ENCODE results near the gene SYNCRIP. TPM values are rescaled to one million over a fixed set of nuclear protein-coding genes. Genes with fewer than 3 reads are reported as not detected.

The SYNCRIP gene
- total and polyA plus RNA-seq, 2 of the 13 experiments (the other 11 are each of a cell fraction or from before 2014, with no cell fraction given): 8.1 to 112 TPM

DNA sequence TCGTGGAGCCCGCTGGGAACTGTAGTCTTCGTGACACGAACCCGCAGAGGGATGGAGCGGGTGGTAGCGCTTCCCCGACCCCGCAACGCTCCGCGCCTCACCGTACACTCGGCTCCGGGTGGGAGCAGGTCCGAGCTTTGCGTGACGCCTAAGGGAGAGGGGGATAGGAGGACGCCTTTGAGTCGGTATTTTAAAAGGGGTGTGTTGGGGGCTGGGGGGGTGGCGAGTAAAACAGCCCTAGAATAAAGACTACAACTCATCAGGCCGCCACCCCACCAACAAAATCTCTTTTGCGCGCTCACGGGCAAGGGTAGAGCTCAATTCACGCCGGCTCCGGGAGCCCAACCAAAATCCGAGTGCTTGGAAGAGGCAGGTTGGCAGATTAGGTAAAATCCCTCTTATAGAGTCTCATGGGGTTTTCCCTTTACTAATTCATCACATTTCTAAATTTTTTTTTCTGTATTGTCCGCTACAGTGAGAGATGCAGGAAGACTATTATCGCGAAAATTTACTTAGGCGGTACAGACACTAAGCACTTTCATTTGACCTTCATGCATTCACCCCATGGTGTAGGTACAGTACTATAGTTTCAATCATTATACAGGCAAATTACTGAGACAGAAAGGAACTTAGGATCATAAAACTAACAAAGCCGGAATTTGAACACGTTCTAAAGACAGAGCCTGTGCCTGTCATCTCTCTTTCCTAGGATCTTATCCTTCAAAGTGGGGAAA, 48.3 kb downstream of the SYNCRIP start (continued):
- TF ChIP-seq MLLT10 (CRISPR knock-in tag; IDR thresholded peaks at IDR 0.05): no peak
- TF ChIP-seq XRCC5 (optimal IDR thresholded peaks at IDR 0.05; ENCODE audit: low read length): no peak
- no peak for TF ChIP-seq MXI1 (IDR thresholded peaks at IDR 0.05; ENCODE audit: borderline replicate concordance, low read depth, low read length)
- no peak for TF ChIP-seq ZNF235 (CRISPR knock-in tag; IDR thresholded peaks at IDR 0.05; ENCODE audit: borderline replicate concordance)
- no peak for TF ChIP-seq ZNF382 (CRISPR knock-in tag; IDR thresholded peaks at IDR 0.05; ENCODE audit: borderline replicate concordance)
- no peak for TF ChIP-seq ZFAT (CRISPR knock-in tag; conservative IDR thresholded peaks at IDR 0.05)
- TF ChIP-seq, protein P1, sequence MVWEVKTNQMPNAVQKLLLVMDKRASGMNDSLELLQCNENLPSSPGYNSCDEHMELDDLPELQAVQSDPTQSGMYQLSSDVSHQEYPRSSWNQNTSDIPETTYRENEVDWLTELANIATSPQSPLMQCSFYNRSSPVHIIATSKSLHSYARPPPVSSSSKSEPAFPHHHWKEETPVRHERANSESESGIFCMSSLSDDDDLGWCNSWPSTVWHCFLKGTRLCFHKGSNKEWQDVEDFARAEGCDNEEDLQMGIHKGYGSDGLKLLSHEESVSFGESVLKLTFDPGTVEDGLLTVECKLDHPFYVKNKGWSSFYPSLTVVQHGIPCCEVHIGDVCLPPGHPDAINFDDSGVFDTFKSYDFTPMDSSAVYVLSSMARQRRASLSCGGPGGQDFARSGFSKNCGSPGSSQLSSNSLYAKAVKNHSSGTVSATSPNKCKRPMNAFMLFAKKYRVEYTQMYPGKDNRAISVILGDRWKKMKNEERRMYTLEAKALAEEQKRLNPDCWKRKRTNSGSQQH (CRISPR knock-in tag; IDR thresholded peaks at IDR 0.05; ENCODE audit: low read depth): no peak
- TF ChIP-seq ZMYM2 (CRISPR knock-in tag; IDR thresholded peaks at IDR 0.05): no peak
- peak; percentile 5; the same call in 1 of the 2 replicates for TF ChIP-seq KLF11 (CRISPR knock-in tag; IDR thresholded peaks at IDR 0.05)
- TF ChIP-seq, protein P2, sequence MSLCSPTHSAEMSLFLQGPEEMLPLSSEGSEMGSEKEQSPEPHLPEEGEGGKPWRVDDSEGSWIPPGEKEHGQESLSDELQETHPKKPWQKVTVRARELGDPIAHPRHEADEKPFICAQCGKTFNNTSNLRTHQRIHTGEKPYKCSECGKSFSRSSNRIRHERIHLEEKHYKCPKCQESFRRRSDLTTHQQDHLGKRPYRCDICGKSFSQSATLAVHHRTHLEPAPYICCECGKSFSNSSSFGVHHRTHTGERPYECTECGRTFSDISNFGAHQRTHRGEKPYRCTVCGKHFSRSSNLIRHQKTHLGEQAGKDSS (CRISPR knock-in tag; IDR thresholded peaks at IDR 0.05; ENCODE audit: borderline replicate concordance, low read depth): no peak
- no peak for TF ChIP-seq SKI (IDR thresholded peaks at IDR 0.05; ENCODE audit: partially characterized antibody)
- TF ChIP-seq AGO1 (IDR thresholded peaks at IDR 0.05; ENCODE audit: low read depth, low read length, poor library complexity, severe bottlenecking): peak; percentile 62
- TF ChIP-seq, protein P3, sequence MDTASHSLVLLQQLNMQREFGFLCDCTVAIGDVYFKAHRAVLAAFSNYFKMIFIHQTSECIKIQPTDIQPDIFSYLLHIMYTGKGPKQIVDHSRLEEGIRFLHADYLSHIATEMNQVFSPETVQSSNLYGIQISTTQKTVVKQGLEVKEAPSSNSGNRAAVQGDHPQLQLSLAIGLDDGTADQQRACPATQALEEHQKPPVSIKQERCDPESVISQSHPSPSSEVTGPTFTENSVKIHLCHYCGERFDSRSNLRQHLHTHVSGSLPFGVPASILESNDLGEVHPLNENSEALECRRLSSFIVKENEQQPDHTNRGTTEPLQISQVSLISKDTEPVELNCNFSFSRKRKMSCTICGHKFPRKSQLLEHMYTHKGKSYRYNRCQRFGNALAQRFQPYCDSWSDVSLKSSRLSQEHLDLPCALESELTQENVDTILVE (CRISPR knock-in tag; IDR thresholded peaks at IDR 0.05): no peak
- TF ChIP-seq, protein P4, sequence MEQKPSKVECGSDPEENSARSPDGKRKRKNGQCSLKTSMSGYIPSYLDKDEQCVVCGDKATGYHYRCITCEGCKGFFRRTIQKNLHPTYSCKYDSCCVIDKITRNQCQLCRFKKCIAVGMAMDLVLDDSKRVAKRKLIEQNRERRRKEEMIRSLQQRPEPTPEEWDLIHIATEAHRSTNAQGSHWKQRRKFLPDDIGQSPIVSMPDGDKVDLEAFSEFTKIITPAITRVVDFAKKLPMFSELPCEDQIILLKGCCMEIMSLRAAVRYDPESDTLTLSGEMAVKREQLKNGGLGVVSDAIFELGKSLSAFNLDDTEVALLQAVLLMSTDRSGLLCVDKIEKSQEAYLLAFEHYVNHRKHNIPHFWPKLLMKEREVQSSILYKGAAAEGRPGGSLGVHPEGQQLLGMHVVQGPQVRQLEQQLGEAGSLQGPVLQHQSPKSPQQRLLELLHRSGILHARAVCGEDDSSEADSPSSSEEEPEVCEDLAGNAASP (CRISPR knock-in tag; IDR thresholded peaks at IDR 0.05; ENCODE audit: borderline replicate concordance): 0 out of 2 replicates have a peak, but pooled peaks have one; percentile 7
- no peak for TF ChIP-seq ZNF550 (CRISPR knock-in tag; IDR thresholded peaks at IDR 0.05; ENCODE audit: borderline replicate concordance)
- no peak for TF ChIP-seq KMT2A (CRISPR knock-in tag; IDR thresholded peaks at IDR 0.05)
- TF ChIP-seq ZNF557 (CRISPR knock-in tag; IDR thresholded peaks at IDR 0.05): no peak
- TF ChIP-seq, protein P5, sequence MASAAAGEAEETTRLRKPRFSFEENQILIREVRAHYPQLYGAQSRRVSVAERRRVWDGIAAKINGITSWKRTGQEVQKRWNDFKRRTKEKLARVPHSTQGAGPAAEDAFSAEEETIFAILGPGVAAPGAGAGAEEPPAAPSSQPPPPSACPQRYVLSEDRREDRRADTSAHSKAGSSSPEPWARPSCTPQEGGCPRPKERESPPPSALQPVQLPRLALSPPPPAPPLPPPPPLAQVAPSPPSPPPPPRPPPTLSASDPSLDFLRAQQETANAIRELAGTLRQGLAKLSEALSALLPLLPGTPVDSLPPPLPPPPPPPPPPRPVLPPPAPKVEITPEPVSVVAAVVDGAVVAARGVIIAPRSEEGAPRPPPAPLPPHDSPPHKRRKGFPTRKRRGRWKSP (CRISPR knock-in tag; IDR thresholded peaks at IDR 0.05): no peak
- no peak for TF ChIP-seq ZFP1 (CRISPR knock-in tag; IDR thresholded peaks at IDR 0.05)
- TF ChIP-seq EP300 (IDR thresholded peaks at IDR 0.05; ENCODE audit: low read depth in 2 of 2, low read length in 2 of 2): no peak
- no peak for TF ChIP-seq EP300 (CRISPR knock-in tag; IDR thresholded peaks at IDR 0.05; ENCODE audit: borderline replicate concordance)
- TF ChIP-seq RBFOX2 (IDR thresholded peaks at IDR 0.05; ENCODE audit: low read depth, low read length): no peak

All from HepG2 (cell line).